ENCODE data around the gene SPAST.
"Not testable (repeated sequence)": the region's sequence is repeated elsewhere in the genome, so short reads cannot be mapped to it uniquely, and the experiment has no call there.

Gene SPAST

DNA sequence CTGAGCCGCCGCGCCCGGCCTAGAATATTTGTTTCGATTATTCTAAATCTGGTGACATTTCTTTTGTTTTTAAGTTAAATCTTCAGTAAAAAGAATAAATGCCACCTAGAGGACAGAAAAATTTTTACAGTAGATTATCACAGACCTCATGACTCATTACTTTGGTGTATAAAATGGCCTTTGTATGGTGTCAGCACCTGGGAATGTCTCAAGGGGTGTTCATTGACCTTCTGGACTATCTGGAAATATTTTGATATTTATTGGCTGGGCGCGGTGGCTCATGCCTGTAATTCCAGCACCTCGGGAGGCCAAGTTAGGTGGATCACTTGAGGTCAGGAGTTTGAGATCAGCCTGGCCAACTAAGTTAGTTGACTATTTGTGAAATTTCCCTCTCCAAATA, 72.1 kb downstream of the SPAST start:
- TF ChIP-seq, protein P1, sequence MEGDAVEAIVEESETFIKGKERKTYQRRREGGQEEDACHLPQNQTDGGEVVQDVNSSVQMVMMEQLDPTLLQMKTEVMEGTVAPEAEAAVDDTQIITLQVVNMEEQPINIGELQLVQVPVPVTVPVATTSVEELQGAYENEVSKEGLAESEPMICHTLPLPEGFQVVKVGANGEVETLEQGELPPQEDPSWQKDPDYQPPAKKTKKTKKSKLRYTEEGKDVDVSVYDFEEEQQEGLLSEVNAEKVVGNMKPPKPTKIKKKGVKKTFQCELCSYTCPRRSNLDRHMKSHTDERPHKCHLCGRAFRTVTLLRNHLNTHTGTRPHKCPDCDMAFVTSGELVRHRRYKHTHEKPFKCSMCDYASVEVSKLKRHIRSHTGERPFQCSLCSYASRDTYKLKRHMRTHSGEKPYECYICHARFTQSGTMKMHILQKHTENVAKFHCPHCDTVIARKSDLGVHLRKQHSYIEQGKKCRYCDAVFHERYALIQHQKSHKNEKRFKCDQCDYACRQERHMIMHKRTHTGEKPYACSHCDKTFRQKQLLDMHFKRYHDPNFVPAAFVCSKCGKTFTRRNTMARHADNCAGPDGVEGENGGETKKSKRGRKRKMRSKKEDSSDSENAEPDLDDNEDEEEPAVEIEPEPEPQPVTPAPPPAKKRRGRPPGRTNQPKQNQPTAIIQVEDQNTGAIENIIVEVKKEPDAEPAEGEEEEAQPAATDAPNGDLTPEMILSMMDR (conservative IDR thresholded peaks at IDR 0.05), result peak; percentile 49
- no peak overlapping the region for H3K27ac ChIP-seq

- no peak overlapping the region for H3K27ac ChIP-seq
- TF ChIP-seq, protein P1 (conservative IDR thresholded peaks at IDR 0.05), result no peak
Observed at GRCh38 chr2:32136097-32136496, 72.7 kb downstream of the SPAST start.

- not testable (repeated sequence) for H3K27ac ChIP-seq
Observed at GRCh38 chr2:32151544-32151943, 88.2 kb downstream of the SPAST start.

DNA sequence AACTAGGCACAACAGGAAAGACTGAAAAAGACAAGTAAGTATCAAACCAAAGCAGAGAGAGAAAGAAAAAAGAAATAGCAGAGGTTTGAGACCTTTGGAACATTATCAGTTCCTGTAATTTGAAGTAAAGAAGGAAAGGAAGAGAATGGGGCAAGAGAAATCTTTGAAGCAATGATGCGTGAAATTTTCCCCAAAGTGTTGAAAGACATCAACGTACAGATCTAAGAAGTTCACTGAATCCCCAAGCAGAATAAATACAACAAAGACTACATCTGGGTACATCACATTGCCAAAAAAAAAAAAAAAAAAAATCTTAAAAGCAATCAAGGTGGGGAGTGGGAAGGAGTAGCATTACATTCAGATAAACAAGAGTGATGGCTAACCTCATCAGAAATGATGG, 96.3 kb downstream of the SPAST start:
- H3K27ac ChIP-seq, result no peak overlapping the region
- TF ChIP-seq, protein P1 (conservative IDR thresholded peaks at IDR 0.05), result no peak

- no peak overlapping the region for H3K27ac ChIP-seq
- TF ChIP-seq, protein P1 (conservative IDR thresholded peaks at IDR 0.05), result no peak
Observed at GRCh38 chr2:32161296-32161695, 97.9 kb downstream of the SPAST start.

- H3K27ac ChIP-seq, result not testable (repeated sequence)
Observed at GRCh38 chr2:32164254-32164653, 100.9 kb downstream of the SPAST start.

DNA sequence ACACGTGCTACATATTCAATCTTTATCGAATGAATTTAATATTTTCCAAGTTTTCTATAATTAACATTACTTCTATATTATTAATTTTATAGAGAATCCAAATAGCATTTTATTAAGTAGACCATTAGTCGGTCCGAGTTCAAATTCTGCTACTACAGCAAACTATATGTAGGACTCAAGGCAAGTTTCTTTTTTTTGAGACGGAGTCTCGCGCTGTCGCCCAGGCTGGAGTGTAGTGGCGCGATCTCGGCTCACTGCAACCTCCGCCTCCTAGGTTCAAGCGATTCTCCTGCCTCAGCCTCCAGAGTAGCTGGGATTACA, 101.6 kb downstream of the SPAST start:
- H3K27ac ChIP-seq, result peak overlapping the region; percentile 89

DNA sequence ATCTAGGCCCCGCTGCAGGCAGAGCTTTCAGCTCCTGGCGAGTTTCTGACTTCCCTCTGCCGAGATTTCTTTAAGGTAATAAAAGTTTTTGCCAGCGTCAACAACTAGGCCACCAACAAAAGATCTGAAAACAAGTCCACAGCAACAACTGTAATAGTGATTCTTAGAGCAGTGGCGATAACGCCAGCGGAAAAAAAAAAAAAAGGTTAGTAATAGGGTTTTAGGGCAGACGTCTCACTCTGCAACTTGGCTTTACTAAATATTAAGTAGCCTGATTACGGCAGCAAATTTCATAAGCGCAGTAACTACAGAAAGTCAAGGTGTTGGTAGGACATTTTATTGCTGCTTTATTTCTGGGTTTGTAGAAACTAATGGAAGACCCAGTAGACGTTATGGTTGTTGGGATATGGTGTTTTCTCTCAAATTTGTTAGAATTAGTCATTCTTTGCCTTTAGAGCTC, 102.8 kb downstream of the SPAST start:
- peak overlapping the region; percentile 89 for H3K27ac ChIP-seq
- TF ChIP-seq, protein P1 (conservative IDR thresholded peaks at IDR 0.05), result no peak

DNA sequence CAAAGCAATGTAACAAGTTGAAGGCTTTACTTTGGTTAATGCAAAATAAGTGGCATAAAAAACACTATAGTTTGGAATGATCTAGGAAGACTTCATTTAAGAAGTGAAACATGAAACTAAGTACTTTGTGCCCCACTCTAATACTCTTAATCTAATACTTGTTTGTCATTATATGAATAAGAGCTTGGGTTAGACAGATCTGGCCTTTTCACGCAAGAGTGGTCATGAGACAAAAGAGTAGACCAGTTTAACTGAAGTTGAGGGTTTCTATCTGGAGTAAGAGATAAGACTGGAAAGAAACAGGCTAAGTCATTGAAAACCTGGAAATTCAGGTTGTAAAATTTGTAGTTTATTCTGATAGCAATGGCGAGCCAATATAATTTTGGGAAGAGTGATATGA, 105.2 kb downstream of the SPAST start:
- TF ChIP-seq, protein P1 (conservative IDR thresholded peaks at IDR 0.05), result no peak
- H3K27ac ChIP-seq, result no peak overlapping the region
